GM23248 (cell line): ENCODE results near the gene HTR4.

Experiments
- EZH2 ChIP-seq: fragments of 200-600 bp; sonication (generic); IDR thresholded peaks from 2 replicates; pipeline ENCODE4 v1.6.1; 2018; ENCODE audit warnings: antibody characterized with exemption, mild to moderate bottlenecking; ENCODE audit not compliant: insufficient read depth, poor library complexity, severe bottlenecking
- EZH2phosphoT487 ChIP-seq: fragments of 200-600 bp; sonication (generic); IDR thresholded peaks from 2 replicates; pipeline ENCODE4 v1.6.1; 2018; ENCODE audit warnings: antibody characterized with exemption, moderate library complexity, mild to moderate bottlenecking, low read depth; ENCODE audit not compliant: insufficient read depth

- TF ChIP-seq EZH2phosphoT487, result no peak
- no peak for TF ChIP-seq EZH2
Observed at GRCh38 chr5:148569948-148570347, 84.4 kb downstream of the HTR4 start.
